Erythroblast (primary cell): ENCODE results near the gene LILRA2.
"Not testable (repeated sequence)": the region's sequence is repeated elsewhere in the genome, so short reads cannot be mapped to it uniquely, and the experiment has no call there.

Experiments
- DNase-seq, 2 experiments: peaks; one replicate each; lab custom pipeline; 2025; lab: John Stamatoyannopoulos, UW
- GATA1 ChIP-seq: IDR thresholded peaks from 2 replicates; pipeline ENCODE4 v1.6.1; 2011; ENCODE audit warnings: low read depth, mild to moderate bottlenecking, control low read depth, low read length, moderate library complexity
- POLR2A ChIP-seq: IDR thresholded peaks from 2 replicates; pipeline ENCODE4 v1.6.1; 2011; ENCODE audit warnings: mild to moderate bottlenecking, low read length

Gene LILRA2

DNA sequence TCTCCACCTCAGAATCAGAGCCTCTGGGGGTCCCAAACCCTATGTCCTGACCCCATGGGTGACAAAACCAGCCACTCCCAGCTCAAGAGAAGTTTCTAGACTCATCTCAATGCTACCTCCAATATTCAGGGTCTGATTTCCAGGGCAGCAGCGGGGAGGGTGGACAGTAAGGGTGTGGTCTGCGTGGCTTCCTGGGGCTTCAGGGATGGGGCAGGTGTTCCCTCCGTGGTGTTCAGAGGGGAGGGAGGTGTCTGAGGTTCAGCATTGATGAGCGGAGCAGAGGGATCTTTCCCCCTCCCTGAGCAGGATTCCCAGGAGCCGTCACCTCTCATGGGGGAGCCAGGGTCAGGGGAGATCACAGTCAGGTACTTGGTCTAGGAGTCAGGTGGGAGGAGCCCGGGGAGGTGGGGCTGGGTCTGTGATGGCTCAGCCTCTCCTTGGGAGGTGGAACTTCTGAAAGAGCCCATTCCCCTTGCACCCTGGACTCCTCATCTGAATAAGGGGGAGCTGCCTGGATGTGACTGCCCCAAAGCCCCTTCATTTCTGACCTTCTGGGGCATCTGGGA, 2.9 kb downstream of the LILRA2 start:
- no peak for DNase-seq
- no peak for TF ChIP-seq POLR2A
- TF ChIP-seq GATA1 = no peak

DNA sequence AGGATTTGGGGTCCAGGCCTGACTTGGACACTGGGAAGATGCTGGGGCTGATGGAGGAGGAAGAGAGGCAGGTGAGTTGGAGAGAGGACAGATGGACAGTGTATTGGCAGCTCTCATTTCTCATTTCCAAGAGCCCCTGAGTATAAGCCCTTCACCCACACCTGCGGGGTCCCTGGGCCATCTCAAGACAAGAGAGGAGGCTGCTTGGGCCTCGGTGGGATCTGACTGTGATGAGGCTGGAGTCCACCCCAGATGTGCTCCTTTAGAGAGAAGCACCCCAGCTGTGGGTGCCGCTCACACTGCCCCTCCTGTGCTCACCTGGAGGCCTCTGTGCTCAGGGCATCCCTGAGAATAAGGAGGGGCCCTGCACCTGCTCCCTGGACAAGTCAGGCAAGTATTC, 3.7 kb downstream of the LILRA2 start:
- DNase-seq = no peak
- TF ChIP-seq GATA1 (no peak), POLR2A (no peak)

- DNase-seq = not testable (repeated sequence)
These were observed 4.7 kb downstream of the LILRA2 start for GRCh38 chr19:54578268-54578667.

DNA sequence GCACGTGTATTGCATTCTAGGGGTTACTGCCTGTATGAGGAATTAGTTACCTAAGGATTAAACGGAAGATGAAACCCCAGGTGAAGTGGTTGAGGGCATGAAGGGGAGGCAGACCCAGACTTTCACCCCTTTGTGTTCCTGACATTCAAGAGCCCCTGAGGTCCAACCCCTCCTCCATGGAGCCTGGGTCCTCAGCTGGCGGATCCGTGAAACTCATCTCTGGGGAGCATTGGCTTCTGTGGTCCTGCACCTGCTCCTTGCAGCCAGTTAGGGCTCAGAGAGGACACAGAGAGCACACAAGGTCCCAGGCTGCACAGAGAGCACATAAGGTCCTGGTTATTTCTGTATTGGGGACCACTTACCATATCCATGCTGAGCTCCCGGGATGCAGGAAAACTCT, 12.8 kb downstream of the LILRA2 start:
- DNase-seq = no peak
- no peak for TF ChIP-seq GATA1
- no peak for TF ChIP-seq POLR2A

DNA sequence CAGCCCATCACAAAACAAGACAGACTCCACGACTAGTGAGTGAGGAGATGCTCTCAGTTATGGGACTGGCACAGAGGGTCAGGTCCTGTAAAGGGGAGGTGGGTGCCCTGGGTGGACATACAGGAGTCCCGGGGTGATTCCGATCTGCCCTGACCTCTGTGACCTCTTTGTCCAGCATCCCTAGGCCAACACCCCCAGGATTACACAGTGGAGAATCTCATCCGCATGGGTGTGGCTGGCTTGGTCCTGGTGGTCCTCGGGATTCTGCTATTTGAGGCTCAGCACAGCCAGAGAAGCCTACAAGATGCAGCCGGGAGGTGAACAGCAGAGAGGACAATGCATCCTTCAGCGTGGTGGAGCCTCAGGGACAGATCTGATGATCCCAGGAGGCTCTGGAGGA, 13.4 kb downstream of the LILRA2 start:
- DNase-seq = no peak
- TF ChIP-seq POLR2A = no peak
- TF ChIP-seq GATA1 = no peak

DNA sequence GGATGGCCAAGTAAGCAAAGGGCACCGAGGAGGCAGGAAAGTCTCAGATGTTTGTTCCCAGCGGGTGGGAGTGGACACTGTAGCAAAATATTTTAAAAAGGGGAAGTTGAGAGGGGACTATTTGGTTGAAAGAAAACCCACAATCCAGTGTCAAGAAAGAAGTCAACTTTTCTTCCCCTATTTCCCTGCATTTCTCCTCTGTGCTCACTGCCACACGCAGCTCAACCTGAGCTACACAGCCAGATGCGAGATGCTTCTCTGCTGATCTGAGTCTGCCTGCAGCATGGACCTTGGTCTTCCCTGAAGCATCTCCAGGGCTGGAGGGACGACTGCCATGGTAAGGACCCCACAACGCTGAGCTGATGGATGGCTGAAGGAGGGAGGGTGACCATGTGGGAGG, 19.9 kb downstream of the LILRA2 start, which contains the start of gene LILRA1:
Gene LILRA1 (plus strand): TSS at position 188 of the 400 bp plus-strand sequence. CDS start 613 bp downstream, outside the sequence.
- not testable (repeated sequence) for DNase-seq

GRCh38 chr19:54593931-54594626, 20.5 kb downstream of the LILRA2 start:
- not testable (repeated sequence) for DNase-seq

DNA sequence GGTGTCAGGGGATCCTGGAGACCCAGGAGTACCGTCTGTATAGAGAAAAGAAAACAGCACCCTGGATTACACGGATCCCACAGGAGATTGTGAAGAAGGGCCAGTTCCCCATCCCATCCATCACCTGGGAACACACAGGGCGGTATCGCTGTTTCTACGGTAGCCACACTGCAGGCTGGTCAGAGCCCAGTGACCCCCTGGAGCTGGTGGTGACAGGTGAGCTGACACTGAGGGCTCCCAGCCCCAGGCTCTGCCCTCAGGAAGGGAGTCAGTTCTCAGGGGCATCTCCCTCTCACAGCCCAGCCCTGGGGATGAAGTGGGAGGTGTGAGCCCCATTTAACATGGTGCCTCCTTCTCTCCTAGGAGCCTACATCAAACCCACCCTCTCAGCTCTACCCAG, 21.1 kb downstream of the LILRA2 start:
- DNase-seq = no peak
- TF ChIP-seq GATA1 = no peak
- TF ChIP-seq POLR2A = no peak

GRCh38 chr19:54595680-54596436, 22.3 kb downstream of the LILRA2 start:
- not testable (repeated sequence) for DNase-seq

- TF ChIP-seq GATA1 (no peak), POLR2A (no peak)
- DNase-seq = no peak
These were observed 26.6 kb downstream of the LILRA2 start for GRCh38 chr19:54600212-54600611.

- DNase-seq = no peak
- TF ChIP-seq POLR2A (no peak), GATA1 (no peak)
These were observed 32.6 kb downstream of the LILRA2 start for GRCh38 chr19:54606230-54606629.

- no peak for DNase-seq
- TF ChIP-seq GATA1 (no peak), POLR2A (no peak)
These were observed 33.5 kb downstream of the LILRA2 start for GRCh38 chr19:54606891-54607784.

DNA sequence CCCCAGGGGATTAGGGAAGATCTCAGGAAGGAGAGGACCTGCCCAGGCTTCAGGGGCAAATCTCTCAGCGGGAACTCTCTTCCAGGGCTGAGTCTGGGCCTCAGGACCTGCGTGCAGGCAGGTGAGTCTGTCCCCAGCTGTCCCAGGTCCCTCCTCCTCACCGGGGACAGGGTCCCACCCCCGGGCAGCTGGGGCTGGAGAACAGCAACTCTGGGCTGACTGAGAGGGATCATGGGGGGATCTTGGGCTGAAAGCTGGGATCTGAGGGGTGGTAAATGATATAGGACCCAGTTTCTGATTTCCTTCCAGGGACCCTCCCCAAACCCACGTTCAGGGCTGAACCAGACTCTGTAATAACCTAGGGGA, 34.2 kb downstream of the LILRA2 start:
- TF ChIP-seq GATA1 (no peak), POLR2A (no peak)
- no peak for DNase-seq

GRCh38 chr19:54608205-54608604, 34.6 kb downstream of the LILRA2 start:
- no peak for DNase-seq
- TF ChIP-seq GATA1 = no peak
- TF ChIP-seq POLR2A = no peak

GRCh38 chr19:54608792-54609191, 35.2 kb downstream of the LILRA2 start:
- DNase-seq = no peak
- TF ChIP-seq GATA1 = no peak
- no peak for TF ChIP-seq POLR2A
